Activated CD4-positive, alpha-beta T cell treated with anti-CD3 and anti-CD28 coated beads, Interleukin-2, amount 10 ng/mL, durations not matched to agents 7 days and 5 days (primary cell): ENCODE data around the gene FADS6. TPM values are rescaled to one million over a fixed set of nuclear protein-coding genes. Genes with fewer than 3 reads are reported as not detected.

Experiments used
- CTCF ChIA-PET: fragments of 350-600 bp; sonication (Branson Sonifier 250); formaldehyde crosslinking; loops from one replicate; lab custom pipeline; 2021; ENCODE audit warnings: antibody characterized with exemption; lab: Charles Lee
- POLR2A ChIA-PET: fragments of 350-600 bp; sonication (Branson Sonifier 250); formaldehyde crosslinking; loops from one replicate; lab custom pipeline; 2021; ENCODE audit warnings: antibody characterized with exemption; lab: Charles Lee
- DNase-seq: peaks from one replicate; pipeline ENCODE4 v3.0.0-alpha.2; 2020
- H3K27ac Mint-ChIP-seq: one replicate; pipeline ENCODE4 v1.8.0; 2021; ENCODE audit warnings: mild to moderate bottlenecking, moderate library complexity, mixed read lengths
- H3K27me3 Mint-ChIP-seq: one replicate; pipeline ENCODE4 v1.8.0; 2021; ENCODE audit warnings: mixed read lengths
- H3K36me3 Mint-ChIP-seq: one replicate; pipeline ENCODE4 v1.8.0; 2021; ENCODE audit warnings: low read depth, mixed read lengths
- H3K4me1 Mint-ChIP-seq: one replicate; pipeline ENCODE4 v1.8.0; 2021; ENCODE audit warnings: mixed read lengths
- H3K4me3 Mint-ChIP-seq: one replicate; pipeline ENCODE4 v1.8.0; 2021; ENCODE audit warnings: mild to moderate bottlenecking, moderate library complexity, mixed read lengths
- H3K9me3 Mint-ChIP-seq: one replicate; pipeline ENCODE4 v1.8.0; 2021; ENCODE audit warnings: mixed read lengths
- total RNA-seq, 2 experiments: library from RNA; stranded (reverse); gene quantifications; one replicate each; pipeline ENCODE4 v1.2.3, GENCODE V29; 2021

FADS6 gene
- total RNA-seq, 2 experiments from 2014 or later = not detected

GRCh38 chr17:74898376-74898946 lies 5.0 kb upstream of the FADS6 start:
- H3K27me3 Mint-ChIP-seq = peaks cover 36% of the 10 kb centered on the region
- CTCF ChIA-PET = no interaction called here
- H3K4me1 Mint-ChIP-seq = peaks cover 3% of the 10 kb centered on the region

GRCh38 chr17:74893936-74894671 lies 671 bp upstream of the FADS6 start:
- Mint-ChIP-seq H3K27me3 (peaks cover 50% of the 10 kb centered on the region), H3K4me3 (peak overlapping the region; percentile 40), H3K27ac (no peak overlapping the region), H3K9me3 (no peaks in the 10 kb centered on the region), H3K36me3 (no peaks in the 10 kb centered on the region), H3K4me1 (peaks cover 5% of the 10 kb centered on the region)
- ChIA-PET CTCF (interaction anchor here (1.2 to 1.6 kb wide), 3 partner anchors 19 to 65 kb away, joined by 3 to 4 read pairs (median 3); partner anchors contain the start of gene OTOP2), POLR2A (no interaction called here)
- DNase-seq = no peak

More at GRCh38 chr17:74898376-74898946, 5.0 kb upstream of the FADS6 start:
- no peak overlapping the region for H3K4me3 Mint-ChIP-seq
- no peaks in the 10 kb centered on the region for H3K36me3 Mint-ChIP-seq
- no peak for DNase-seq
- H3K27ac Mint-ChIP-seq = no peak overlapping the region
- POLR2A ChIA-PET = no interaction called here
- no peaks in the 10 kb centered on the region for H3K9me3 Mint-ChIP-seq

GRCh38 chr17:74892013-74892841 lies 1.2 kb downstream of the FADS6 start:
- Mint-ChIP-seq H3K27ac (no peak overlapping the region), H3K9me3 (no peaks in the 10 kb centered on the region), H3K4me3 (no peak overlapping the region), H3K36me3 (no peaks in the 10 kb centered on the region), H3K4me1 (peaks cover 5% of the 10 kb centered on the region), H3K27me3 (peaks cover 46% of the 10 kb centered on the region)
- DNase-seq = no peak
- ChIA-PET CTCF (no interaction called here), POLR2A (no interaction called here)

GRCh38 chr17:74890554-74890953 lies 2.9 kb downstream of the FADS6 start:
- ChIA-PET POLR2A (no interaction called here), CTCF (interaction anchor here (1.0 kb wide), 1 partner anchor 9 kb away, joined by 3 read pairs; no protein-coding TSS in a partner anchor)
- no peak for DNase-seq
- H3K9me3 Mint-ChIP-seq = no peaks in the 10 kb centered on the region
- H3K4me3 Mint-ChIP-seq = no peak overlapping the region
- H3K4me1 Mint-ChIP-seq = peaks cover 5% of the 10 kb centered on the region
- peaks cover 38% of the 10 kb centered on the region for H3K27me3 Mint-ChIP-seq
- H3K27ac Mint-ChIP-seq = no peak overlapping the region
- no peaks in the 10 kb centered on the region for H3K36me3 Mint-ChIP-seq

- no peaks in the 10 kb centered on the region for H3K36me3 Mint-ChIP-seq
- ChIA-PET POLR2A (no interaction called here), CTCF (no interaction called here)
- no peak for DNase-seq
- peaks cover 2% of the 10 kb centered on the region for H3K4me1 Mint-ChIP-seq
- no peak overlapping the region for H3K27ac Mint-ChIP-seq
- peaks cover 23% of the 10 kb centered on the region for H3K27me3 Mint-ChIP-seq
- H3K4me3 Mint-ChIP-seq = no peak overlapping the region
- H3K9me3 Mint-ChIP-seq = no peaks in the 10 kb centered on the region
Measured at GRCh38 chr17:74888469-74888868, 5.0 kb downstream of the FADS6 start.

- Mint-ChIP-seq H3K9me3 (no peaks in the 10 kb centered on the region), H3K27ac (no peak overlapping the region), H3K4me1 (no peaks in the 10 kb centered on the region), H3K27me3 (peaks cover 6% of the 10 kb centered on the region), H3K36me3 (no peaks in the 10 kb centered on the region), H3K4me3 (no peak overlapping the region)
- CTCF ChIA-PET = no interaction called here
- POLR2A ChIA-PET = no interaction called here
- no peak for DNase-seq
Measured at GRCh38 chr17:74883241-74883745, 10.1 kb downstream of the FADS6 start.

GRCh38 chr17:74882517-74883240 lies 10.8 kb downstream of the FADS6 start:
- H3K4me1 Mint-ChIP-seq = no peaks in the 10 kb centered on the region
- no peak for DNase-seq
- peaks cover 6% of the 10 kb centered on the region for H3K27me3 Mint-ChIP-seq
- CTCF ChIA-PET = no interaction called here
- no peaks in the 10 kb centered on the region for H3K9me3 Mint-ChIP-seq
- no peak overlapping the region for H3K4me3 Mint-ChIP-seq
- no peaks in the 10 kb centered on the region for H3K36me3 Mint-ChIP-seq
- H3K27ac Mint-ChIP-seq = no peak overlapping the region
- POLR2A ChIA-PET = no interaction called here

GRCh38 chr17:74881073-74881472 lies 12.4 kb downstream of the FADS6 start:
- no peaks in the 10 kb centered on the region for H3K36me3 Mint-ChIP-seq
- H3K4me1 Mint-ChIP-seq = no peaks in the 10 kb centered on the region
- ChIA-PET CTCF (interaction anchor here (0.7 to 1.2 kb wide), 3 partner anchors 10 to 842 kb away, joined by 3 read pairs; no protein-coding TSS in a partner anchor), POLR2A (interaction anchor here (0.9 kb wide), 1 partner anchor 132 kb away, joined by 8 read pairs; the partner anchor contains the start of gene MRPL58)
- H3K27ac Mint-ChIP-seq = no peak overlapping the region
- H3K9me3 Mint-ChIP-seq = no peaks in the 10 kb centered on the region
- no peak for DNase-seq
- peaks cover 2% of the 10 kb centered on the region for H3K27me3 Mint-ChIP-seq
- H3K4me3 Mint-ChIP-seq = no peak overlapping the region

- peaks cover 4% of the 10 kb centered on the region for H3K4me1 Mint-ChIP-seq
- H3K4me3 Mint-ChIP-seq = no peak overlapping the region
- H3K9me3 Mint-ChIP-seq = no peaks in the 10 kb centered on the region
- peaks cover under 1% of the 10 kb centered on the region for H3K27me3 Mint-ChIP-seq
- CTCF ChIA-PET = interaction anchor here (1.2 kb wide), 1 partner anchor 8 kb away, joined by 3 read pairs; no protein-coding TSS in a partner anchor
- POLR2A ChIA-PET = no interaction called here
- no peak overlapping the region for H3K27ac Mint-ChIP-seq
- H3K36me3 Mint-ChIP-seq = no peaks in the 10 kb centered on the region
- DNase-seq = no peak
Measured at GRCh38 chr17:74879308-74879707, 14.1 kb downstream of the FADS6 start.

GRCh38 chr17:74878658-74879057 lies 14.8 kb downstream of the FADS6 start:
- Mint-ChIP-seq H3K36me3 (no peaks in the 10 kb centered on the region), H3K4me3 (no peak overlapping the region), H3K27me3 (no peaks in the 10 kb centered on the region), H3K9me3 (no peaks in the 10 kb centered on the region), H3K4me1 (peaks cover 9% of the 10 kb centered on the region), H3K27ac (no peak overlapping the region)
- ChIA-PET CTCF (interaction anchor here (0.6 to 1.1 kb wide), 2 partner anchors 79 to 139 kb away, joined by 3 read pairs; no protein-coding TSS in a partner anchor), POLR2A (no interaction called here)
- no peak for DNase-seq

GRCh38 chr17:74877592-74878548 lies 15.6 kb downstream of the FADS6 start:
- CTCF ChIA-PET = interaction anchor here (0.6 to 1.1 kb wide), 2 partner anchors 79 to 140 kb away, joined by 3 read pairs; no protein-coding TSS in a partner anchor
- DNase-seq = no peak
- Mint-ChIP-seq H3K4me1 (peaks cover 12% of the 10 kb centered on the region), H3K4me3 (no peak overlapping the region), H3K9me3 (no peaks in the 10 kb centered on the region), H3K27ac (no peak overlapping the region), H3K36me3 (no peaks in the 10 kb centered on the region), H3K27me3 (no peaks in the 10 kb centered on the region)
- POLR2A ChIA-PET = no interaction called here
